ENCODE measurements around the gene GZMM.

GZMM gene

DNA sequence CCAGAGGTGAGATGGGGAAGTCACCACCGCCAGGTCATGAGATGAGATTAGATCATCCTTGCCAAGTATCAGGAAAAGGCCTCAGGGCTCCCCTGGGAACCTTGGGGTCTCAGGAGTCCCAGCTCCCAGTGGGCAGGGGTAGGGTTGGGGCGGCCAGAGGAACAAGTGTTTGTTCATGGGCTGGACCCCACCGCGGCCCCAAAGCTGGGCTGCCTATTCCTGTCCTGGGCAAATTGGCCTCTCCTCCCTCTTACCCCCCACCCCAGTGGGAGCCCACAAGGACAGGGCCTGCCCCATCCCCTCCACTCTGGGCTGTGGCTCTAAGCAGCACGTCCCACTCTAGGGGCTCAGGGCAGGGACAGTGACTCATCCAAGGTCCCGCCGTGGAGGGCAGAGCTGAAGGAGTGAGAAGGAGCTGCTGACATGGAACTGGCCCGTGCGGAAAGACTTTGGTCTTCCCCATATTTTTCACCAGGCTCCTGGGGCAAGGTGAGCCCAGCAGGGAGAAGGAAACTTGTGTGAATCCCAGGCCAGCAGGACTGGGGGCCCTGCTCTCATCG, 41.8 kb downstream of the GZMM start:
- TF ChIP-seq, protein P1, sequence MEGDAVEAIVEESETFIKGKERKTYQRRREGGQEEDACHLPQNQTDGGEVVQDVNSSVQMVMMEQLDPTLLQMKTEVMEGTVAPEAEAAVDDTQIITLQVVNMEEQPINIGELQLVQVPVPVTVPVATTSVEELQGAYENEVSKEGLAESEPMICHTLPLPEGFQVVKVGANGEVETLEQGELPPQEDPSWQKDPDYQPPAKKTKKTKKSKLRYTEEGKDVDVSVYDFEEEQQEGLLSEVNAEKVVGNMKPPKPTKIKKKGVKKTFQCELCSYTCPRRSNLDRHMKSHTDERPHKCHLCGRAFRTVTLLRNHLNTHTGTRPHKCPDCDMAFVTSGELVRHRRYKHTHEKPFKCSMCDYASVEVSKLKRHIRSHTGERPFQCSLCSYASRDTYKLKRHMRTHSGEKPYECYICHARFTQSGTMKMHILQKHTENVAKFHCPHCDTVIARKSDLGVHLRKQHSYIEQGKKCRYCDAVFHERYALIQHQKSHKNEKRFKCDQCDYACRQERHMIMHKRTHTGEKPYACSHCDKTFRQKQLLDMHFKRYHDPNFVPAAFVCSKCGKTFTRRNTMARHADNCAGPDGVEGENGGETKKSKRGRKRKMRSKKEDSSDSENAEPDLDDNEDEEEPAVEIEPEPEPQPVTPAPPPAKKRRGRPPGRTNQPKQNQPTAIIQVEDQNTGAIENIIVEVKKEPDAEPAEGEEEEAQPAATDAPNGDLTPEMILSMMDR (IDR thresholded peaks at IDR 0.05; ENCODE audit: insufficient read depth, low read length, poor library complexity, severe bottlenecking) = no peak
- no peak overlapping the region for H3K4me3 ChIP-seq (replicated peaks; ENCODE audit: low read depth, low read length)
- DNase-seq (ENCODE audit: extremely low read depth, insufficient read length) = no peak
- H3K27me3 ChIP-seq (replicated peaks; ENCODE audit: control insufficient read depth, insufficient read depth, low read length) = no peaks in the 10 kb centered on the region; the same call in 1 of the 2 replicates
- H3K36me3 ChIP-seq (ENCODE audit: control insufficient read depth, insufficient read depth, low read length) = peaks cover 10% of the 10 kb centered on the region

DNA sequence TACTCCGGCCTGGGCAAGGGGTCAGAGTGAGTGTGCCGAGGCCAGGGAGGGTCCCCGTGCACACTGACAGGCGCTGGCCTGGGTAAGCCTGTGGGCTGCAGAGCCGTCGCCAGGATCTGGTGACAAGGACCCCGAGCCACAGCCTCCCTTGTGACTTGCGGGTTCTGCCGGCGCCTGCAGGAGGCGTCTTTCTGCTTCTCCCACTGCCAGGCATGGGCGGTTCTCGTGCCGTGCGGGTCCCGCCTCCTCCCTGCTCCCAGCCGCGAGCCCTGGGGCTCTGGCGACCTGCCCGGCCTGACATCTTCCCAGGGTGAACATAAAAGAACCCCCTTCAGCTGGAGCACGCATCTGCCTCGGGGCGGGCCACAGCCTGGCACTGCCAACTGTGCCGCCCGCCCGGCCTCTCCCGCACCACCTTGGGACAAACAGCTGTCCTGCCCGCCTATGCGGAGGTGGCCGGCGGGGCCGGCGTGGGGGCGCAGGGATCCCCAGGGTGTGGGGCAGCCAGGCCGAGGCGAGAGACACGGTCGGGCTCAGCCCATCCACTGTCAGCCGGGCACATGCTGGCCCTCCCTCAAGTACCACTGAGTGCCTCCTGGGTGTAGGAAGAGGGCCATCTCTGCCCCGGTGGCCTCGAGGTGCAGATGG, 44.4 kb downstream of the GZMM start:
- Histone ChIP-seq H3K36me3 (ENCODE audit: control insufficient read depth, insufficient read depth, low read length) (no peaks in the 10 kb centered on the region; the same call in 1 of the 2 replicates), H3K4me3 (replicated peaks; ENCODE audit: low read depth, low read length) (no peak overlapping the region), H3K27me3 (replicated peaks; ENCODE audit: control insufficient read depth, insufficient read depth, low read length) (no peaks in the 10 kb centered on the region; the same call in 1 of the 2 replicates)
- peak; percentile 52 for DNase-seq (ENCODE audit: extremely low read depth, insufficient read length)
- TF ChIP-seq, protein P1 (IDR thresholded peaks at IDR 0.05; ENCODE audit: insufficient read depth, low read length, poor library complexity, severe bottlenecking) = peak; percentile 70

DNA sequence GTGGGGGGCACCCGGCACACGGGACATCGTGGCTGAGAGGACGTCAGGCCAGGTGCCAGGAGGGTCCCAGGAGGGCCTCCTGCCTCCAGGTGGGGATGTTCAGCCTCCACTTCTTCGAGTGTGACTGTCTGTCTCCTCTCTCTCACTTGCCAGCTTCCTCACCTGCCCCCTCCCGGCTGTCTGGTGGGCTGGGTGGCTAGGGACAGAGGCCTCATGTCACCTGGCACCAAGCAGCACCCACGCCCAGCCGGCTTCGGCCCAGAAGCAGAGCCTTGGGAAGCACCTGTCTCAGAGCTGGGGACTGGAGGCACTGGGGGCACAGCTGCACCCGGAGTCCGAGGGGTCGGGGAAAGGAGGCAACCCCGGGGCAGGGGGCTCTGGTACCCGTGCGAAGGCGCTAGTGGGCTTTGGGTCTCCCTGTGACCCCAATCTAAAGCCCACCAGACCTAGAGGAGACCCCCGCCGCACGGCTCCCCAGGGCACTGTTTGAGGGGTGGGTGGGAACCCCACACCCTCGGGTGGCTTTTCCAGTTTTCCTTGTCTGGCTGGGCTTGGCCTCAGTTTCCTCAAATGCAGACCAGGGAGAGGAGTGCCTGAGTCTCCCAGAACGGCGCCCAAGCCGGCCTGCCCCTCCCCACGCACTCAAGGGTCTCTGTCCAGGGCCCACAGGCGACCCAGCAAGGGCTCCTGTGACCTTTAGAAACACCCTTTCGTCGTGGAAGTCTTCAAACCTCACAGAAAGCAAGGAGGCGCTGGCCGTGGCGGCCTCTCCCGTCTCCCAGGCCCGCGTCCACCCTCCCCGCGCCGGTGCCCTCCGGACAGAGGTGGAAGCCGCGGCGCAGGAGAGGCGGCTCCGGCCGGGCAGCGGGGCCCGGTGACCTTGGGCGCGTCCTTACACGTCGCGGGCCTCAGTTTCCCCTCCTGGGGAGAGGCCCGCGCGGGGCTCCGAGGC, 45.2 kb downstream of the GZMM start:
- no peak for DNase-seq (ENCODE audit: extremely low read depth, insufficient read length)
- no peaks in the 10 kb centered on the region; the same call in 1 of the 2 replicates for H3K27me3 ChIP-seq (replicated peaks; ENCODE audit: control insufficient read depth, insufficient read depth, low read length)
- no peak overlapping the region for H3K4me3 ChIP-seq (replicated peaks; ENCODE audit: low read depth, low read length)
- TF ChIP-seq, protein P1 (IDR thresholded peaks at IDR 0.05; ENCODE audit: insufficient read depth, low read length, poor library complexity, severe bottlenecking) = no peak
- no peaks in the 10 kb centered on the region for H3K36me3 ChIP-seq (ENCODE audit: control insufficient read depth, insufficient read depth, low read length)

DNA sequence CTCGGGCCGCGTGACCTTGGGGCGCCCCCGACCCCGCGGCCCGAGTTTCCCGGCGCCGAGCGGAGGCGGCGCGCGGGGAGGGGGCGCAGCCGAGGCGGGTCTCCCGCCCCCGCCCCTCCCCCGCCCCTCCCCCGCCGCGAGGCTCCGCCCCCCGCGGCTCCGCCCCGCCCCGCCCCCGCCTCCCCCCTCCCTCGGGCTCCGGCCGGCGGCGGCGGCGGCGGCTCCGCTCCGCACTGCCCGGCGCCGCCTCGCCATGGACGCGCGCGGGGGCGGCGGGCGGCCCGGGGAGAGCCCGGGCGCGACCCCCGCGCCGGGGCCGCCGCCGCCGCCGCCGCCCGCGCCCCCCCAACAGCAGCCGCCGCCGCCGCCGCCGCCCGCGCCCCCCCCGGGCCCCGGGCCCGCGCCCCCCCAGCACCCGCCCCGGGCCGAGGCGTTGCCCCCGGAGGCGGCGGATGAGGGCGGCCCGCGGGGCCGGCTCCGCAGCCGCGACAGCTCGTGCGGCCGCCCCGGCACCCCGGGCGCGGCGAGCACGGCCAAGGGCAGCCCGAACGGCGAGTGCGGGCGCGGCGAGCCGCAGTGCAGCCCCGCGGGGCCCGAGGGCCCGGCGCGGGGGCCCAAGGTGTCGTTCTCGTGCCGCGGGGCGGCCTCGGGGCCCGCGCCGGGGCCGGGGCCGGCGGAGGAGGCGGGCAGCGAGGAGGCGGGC, 46.0 kb downstream of the GZMM start, which contains the start of gene HCN2:
HCN2 (plus strand) TSS at position 189 of the 703 bp plus-strand sequence; CDS start at position 254, 65 bp downstream.
- Histone ChIP-seq H3K36me3 (ENCODE audit: control insufficient read depth, insufficient read depth, low read length) (no peaks in the 10 kb centered on the region), H3K27me3 (replicated peaks; ENCODE audit: control insufficient read depth, insufficient read depth, low read length) (no peaks in the 10 kb centered on the region; the same call in 1 of the 2 replicates), H3K4me3 (replicated peaks; ENCODE audit: low read depth, low read length) (no peak within 1 kb of the TSS)
- no peak for DNase-seq (ENCODE audit: extremely low read depth, insufficient read length)
- TF ChIP-seq, protein P1 (IDR thresholded peaks at IDR 0.05; ENCODE audit: insufficient read depth, low read length, poor library complexity, severe bottlenecking) = no peak

DNA sequence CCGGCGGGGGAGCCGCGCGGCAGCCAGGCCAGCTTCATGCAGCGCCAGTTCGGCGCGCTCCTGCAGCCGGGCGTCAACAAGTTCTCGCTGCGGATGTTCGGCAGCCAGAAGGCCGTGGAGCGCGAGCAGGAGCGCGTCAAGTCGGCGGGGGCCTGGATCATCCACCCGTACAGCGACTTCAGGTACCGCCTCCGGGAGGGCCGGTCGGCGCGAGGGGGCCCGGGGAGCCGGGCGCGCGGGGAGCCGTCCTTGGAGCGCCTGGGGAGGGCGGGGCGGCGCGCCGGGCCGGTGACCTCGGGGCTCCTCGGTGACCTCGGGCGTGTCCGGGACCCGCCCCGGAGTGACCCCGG, 46.5 kb downstream of the GZMM start:
- TF ChIP-seq, protein P1 (IDR thresholded peaks at IDR 0.05; ENCODE audit: insufficient read depth, low read length, poor library complexity, severe bottlenecking) = no peak
- Histone ChIP-seq H3K36me3 (ENCODE audit: control insufficient read depth, insufficient read depth, low read length) (no peaks in the 10 kb centered on the region), H3K27me3 (replicated peaks; ENCODE audit: control insufficient read depth, insufficient read depth, low read length) (no peaks in the 10 kb centered on the region; the same call in 1 of the 2 replicates), H3K4me3 (replicated peaks; ENCODE audit: low read depth, low read length) (no peak overlapping the region)
- DNase-seq (ENCODE audit: extremely low read depth, insufficient read length) = no peak

All from GM06990 (cell line).